Heart right ventricle (tissue), 16 donors: ENCODE results near the gene TTC6. TPM values are rescaled to one million over a fixed set of nuclear protein-coding genes. Genes with fewer than 3 reads are reported as not detected.

Experiments
- ATAC-seq, 8 donors: fragments of 200-7000 bp; cut with Tn5 transposase; one replicate each; pipeline ENCODE4 v1.9.1; 2020; ENCODE audit warnings: mild to moderate bottlenecking in 8 of 8, moderate library complexity in 8 of 8, moderate number of reproducible peaks in 1 of 8
- DNase-seq, 2 donors: peaks; one replicate each; pipeline ENCODE4 v3.0.0-alpha.2; 2020
- H3K27ac ChIP-seq, 10 donors: fragments of 200-600 bp; sonication (generic) in 2 of 10; one replicate each; pipeline versions ENCODE4 v1.5.0 to v1.8.0; 2020 to 2022; ENCODE audit warnings: mild to moderate bottlenecking in 3 of 10
- H3K27me3 ChIP-seq, 7 donors: fragments of 200-600 bp; one replicate each; pipeline ENCODE4 v1.8.0; 2021 to 2022; ENCODE audit warnings: mild to moderate bottlenecking in 2 of 7
- H3K36me3 ChIP-seq, 9 donors: fragments of 200-600 bp; sonication (generic) in 1 of 9; one replicate each; pipeline versions ENCODE4 v1.5.0 to v1.8.0; 2020 to 2022; ENCODE audit warnings: mild to moderate bottlenecking in 2 of 9
- H3K4me1 ChIP-seq, 9 donors: fragments of 200-600 bp; sonication (generic) in 1 of 9; one replicate each; pipeline versions ENCODE4 v1.5.0 to v1.8.0; 2020 to 2022; ENCODE audit warnings: mild to moderate bottlenecking in 4 of 9
- H3K4me3 ChIP-seq, 10 donors: fragments of 200-600 bp; sonication (generic) in 2 of 10; one replicate each; pipeline versions ENCODE4 v1.5.0 to v1.8.0; 2020 to 2022; ENCODE audit warnings: mild to moderate bottlenecking in 7 of 10, moderate library complexity in 2 of 10
- H3K9me3 ChIP-seq, 11 donors: fragments of 200-600 bp in 10 of 11; sonication (generic) in 2 of 11; one replicate each; pipeline versions ENCODE4 v1.5.0 to v1.8.0; 2013 to 2022; ENCODE audit warnings: mild to moderate bottlenecking in 2 of 11, control low read depth in 1 of 11, moderate library complexity in 1 of 11
- CTCF ChIP-seq, 9 donors: fragments of 200-600 bp; sonication (generic) in 2 of 9; IDR thresholded peaks; one replicate each; pipeline versions ENCODE4 v1.5.0 to v1.8.0; 2021 to 2022; ENCODE audit warnings: antibody characterized with exemption in 9 of 9, mild to moderate bottlenecking in 5 of 9, moderate library complexity in 1 of 9
- WGBS, 2 donors: extraction: QIAGEN DNeasy Blood & Tissue Kit; methylation state at CpG; one replicate each; pipeline ENCODE4 v1.1.7; 2013; ENCODE audit warnings: inconsistent platforms in 1 of 2; 5-methylcytosine and 5-hydroxymethylcytosine counted together
- intact Hi-C, 10 donors: fragments of 100-400 bp; cut with DNase I; formaldehyde crosslinking; loops; one replicate each; pipeline versions ENCODE4 v1.11.1 to v1.14.2; 2022
- polyA plus RNA-seq, 2 donors: library from polyadenylated mRNA; stranded (reverse); fragments of 200-250 nt; gene quantifications; one replicate each; pipeline ENCODE4 v1.2.3, GENCODE V29; 2013
- total RNA-seq, 10 donors: library from RNA; stranded (reverse); fragmentation: NEBNext Ultra II Directional in 3 of 10; extraction: Animal tissue kit (Norgen Biotek cat#: 25700) in 3 of 10; gene quantifications; one replicate each; pipeline versions ENCODE4 v1.2.1 to v1.2.4, GENCODE V29; 2021 to 2023
- donor health status: Arrhythmogenic right ventricular cardiomyopathy.
- donor health status: ischemic (EF 13 %, LVEDD 7.1; RV severe dilation, severe dysfunction).
- donor health status: healthy with polysubstance abuse.
- donor health status: DM: no; HTN: yes; CAD: no.
- donor health status: DM: no; HTN: no; CAD: no.
- donor health status: ischemic (EF 25% LVEDD 6.9; RV normal size, moderate dysfunction).
- donor health status: ischemic (EF 25% LVEDD 5.7; RV mildly dilated, moderate dysfunction).
- donor health status: healthy.
- donor health status: DM: yes; HTN: yes; CAD: no.
- donor health status: Ischemic cardiomyopathy.
- donor health status: ischemic (EF 35%, LVEDD 5.7; RV mildly dilated, moderate dysfunction).
- donor health status: nonischemic (EF 11% LVEDD 7.7; RV severe dilation, severe dysfunction).
- donor health status: DM: yes; HTN: yes; CAD: no.
- donor health status: PGD.
- donor health status: ischemic (EF 29% LVEDD 5.4; RV normal size, mild dysfunction).
- donor health status: nonischemic (EF 23%, LVEDD 6.1; RV moderate dilation, normal function).

TTC6 gene
- total and polyA plus RNA-seq, 12 donors = not detected

- H3K27ac ChIP-seq = no peak overlapping the region
- H3K27me3 ChIP-seq = peaks cover 8 to 99% (median 85%) of the 10 kb centered on the region in 7 donors
- H3K9me3 ChIP-seq = no peaks in the 10 kb centered on the region
- no peaks in the 10 kb centered on the region for H3K36me3 ChIP-seq
- H3K4me1 ChIP-seq = no peaks in the 10 kb centered on the region
- H3K4me3 ChIP-seq = no peak overlapping the region
- no peak for TF ChIP-seq CTCF (IDR thresholded peaks at IDR 0.05)
- no peak for DNase-seq
- intact Hi-C loops = no loop called here
- ATAC-seq = no peak
Observed at GRCh38 chr14:37606678-37607077, 11.2 kb downstream of the TTC6 start.

GRCh38 chr14:37608649-37609048, 13.2 kb downstream of the TTC6 start:
- ATAC-seq = no peak
- H3K4me1 ChIP-seq = no peaks in the 10 kb centered on the region
- H3K4me3 ChIP-seq = no peak overlapping the region
- intact Hi-C loops = no loop called here
- H3K27ac ChIP-seq = no peak overlapping the region
- H3K36me3 ChIP-seq = no peaks in the 10 kb centered on the region
- H3K27me3 ChIP-seq = peaks cover 0 to 99% (median 79%) of the 10 kb centered on the region in 7 donors
- no peak for TF ChIP-seq CTCF (IDR thresholded peaks at IDR 0.05)
- peaks cover 0 to 18% (median 2%) of the 10 kb centered on the region in 11 donors for H3K9me3 ChIP-seq
- DNase-seq = no peak
- WGBS, 2 donors = 74 to 84% methylated on average over 3 of the region's 3 CpGs

GRCh38 chr14:37610945-37611523, 15.6 kb downstream of the TTC6 start:
- intact Hi-C loops = no loop called here
- DNase-seq (no peak), ATAC-seq (no peak)
- H3K27ac ChIP-seq = no peak overlapping the region
- H3K27me3 ChIP-seq = peaks cover 0 to 90% (median 59%) of the 10 kb centered on the region in 7 donors
- H3K36me3 ChIP-seq = no peaks in the 10 kb centered on the region
- TF ChIP-seq CTCF (IDR thresholded peaks at IDR 0.05) = no peak
- peaks cover 0 to 42% (median 18%) of the 10 kb centered on the region in 11 donors for H3K9me3 ChIP-seq
- no peaks in the 10 kb centered on the region for H3K4me1 ChIP-seq
- no peak overlapping the region for H3K4me3 ChIP-seq
- 3 to 7% methylated on average over 52 of the region's 52 CpGs for WGBS, 2 donors

DNA sequence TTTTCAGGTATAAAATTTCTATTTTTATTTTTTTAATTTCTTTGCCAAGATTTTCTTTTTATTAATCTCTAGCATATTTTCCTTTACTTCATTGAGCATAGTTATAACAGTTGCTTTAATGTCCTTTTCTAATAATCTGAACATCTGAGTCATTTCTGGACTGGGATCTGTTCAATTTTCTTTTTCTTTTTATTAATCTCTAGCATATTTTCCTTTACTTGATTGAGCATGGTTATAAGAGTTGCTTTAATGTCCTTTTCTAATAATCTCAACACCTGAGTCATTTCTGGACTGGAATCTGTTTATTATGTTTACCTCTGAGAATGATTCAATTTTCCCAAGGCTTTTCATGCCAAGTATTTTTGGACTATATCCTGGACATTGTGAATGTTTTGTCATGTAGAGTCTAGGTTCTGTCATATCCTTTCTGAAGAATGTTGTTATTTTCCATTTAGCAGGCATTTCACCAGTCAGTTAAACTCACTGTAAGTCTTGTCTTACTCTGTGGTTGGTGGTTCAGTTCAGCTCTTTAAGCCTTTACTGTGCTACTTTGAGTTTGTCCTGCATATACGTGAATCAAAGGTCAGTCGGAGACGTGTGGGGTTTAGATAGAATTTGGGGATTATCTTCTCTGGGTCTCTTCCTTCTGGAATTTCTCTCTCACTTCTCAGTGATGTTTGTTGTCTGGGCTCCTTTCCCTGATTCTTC, 20.3 kb downstream of the TTC6 start:
- no peak for DNase-seq
- intact Hi-C loops = no loop called here
- Histone ChIP-seq H3K36me3 (no peaks in the 10 kb centered on the region), H3K27me3 (peaks cover 0 to 65% (median 30%) of the 10 kb centered on the region in 7 donors), H3K4me1 (no peaks in the 10 kb centered on the region), H3K9me3 (peaks cover 0 to 60% (median 29%) of the 10 kb centered on the region in 11 donors), H3K4me3 (no peak overlapping the region), H3K27ac (no peak overlapping the region)
- no peak for ATAC-seq
- WGBS, 2 donors = 92 to 96% methylated on average over 3 of the region's 3 CpGs
- no peak for TF ChIP-seq CTCF (IDR thresholded peaks at IDR 0.05)
